ENCODE results near the gene GNPTG. TPM values are rescaled to one million over a fixed set of nuclear protein-coding genes. Genes with fewer than 3 reads are reported as not detected.

GNPTG gene
- total RNA-seq, 2 donors from 2014 or later, result 99.6 to 132 TPM

GRCh38 chr16:1385232-1385631 lies 33.5 kb downstream of the GNPTG start:
- intact Hi-C loops (cut with DNase I), result no loop called here
- peaks cover 3% of the 10 kb centered on the region in 2 donors for H3K36me3 ChIP-seq
- H3K4me1 ChIP-seq (replicated peaks), result no peaks in the 10 kb centered on the region
- no peak overlapping the region for H3K4me3 ChIP-seq
- no peak for DNase-seq (ENCODE audit: low spot score)
- H3K27me3 ChIP-seq (replicated peaks; ENCODE audit: insufficient read depth), result no peaks in the 10 kb centered on the region
- H3K9me3 ChIP-seq, result no peaks in the 10 kb centered on the region
- H3K27ac ChIP-seq, result no peak overlapping the region
- TF ChIP-seq POLR2AphosphoS5 (IDR thresholded peaks at IDR 0.05) (no peak), CTCF (IDR thresholded peaks at IDR 0.05) (no peak), POLR2A (IDR thresholded peaks at IDR 0.05) (no peak)
- WGBS, result 92% methylated on average over 38 of the region's 39 CpGs

GRCh38 chr16:1387331-1387730 lies 35.6 kb downstream of the GNPTG start:
- no peak for DNase-seq (ENCODE audit: low spot score)
- WGBS, result 96% methylated on average over 12 of the region's 16 CpGs
- Histone ChIP-seq H3K36me3 (peaks cover 3 to 13% of the 10 kb centered on the region in 2 donors), H3K4me1 (replicated peaks) (no peaks in the 10 kb centered on the region), H3K9me3 (no peaks in the 10 kb centered on the region), H3K27ac (no peak overlapping the region), H3K4me3 (no peak overlapping the region), H3K27me3 (replicated peaks; ENCODE audit: insufficient read depth) (no peaks in the 10 kb centered on the region)
- TF ChIP-seq POLR2A (IDR thresholded peaks at IDR 0.05) (no peak), CTCF (IDR thresholded peaks at IDR 0.05) (no peak), POLR2AphosphoS5 (IDR thresholded peaks at IDR 0.05) (no peak)
- intact Hi-C loops (cut with DNase I), result no loop called here

GRCh38 chr16:1389762-1390161 lies 38.0 kb downstream of the GNPTG start:
- Histone ChIP-seq H3K36me3 (peaks cover 3 to 22% of the 10 kb centered on the region in 2 donors), H3K4me3 (no peak overlapping the region), H3K27me3 (replicated peaks; ENCODE audit: insufficient read depth) (no peaks in the 10 kb centered on the region), H3K4me1 (replicated peaks) (no peaks in the 10 kb centered on the region), H3K27ac (no peak overlapping the region), H3K9me3 (no peaks in the 10 kb centered on the region)
- WGBS, result 93% methylated on average over 7 of the region's 7 CpGs
- intact Hi-C loops (cut with DNase I), result no loop called here
- TF ChIP-seq CTCF (IDR thresholded peaks at IDR 0.05) (no peak), POLR2AphosphoS5 (IDR thresholded peaks at IDR 0.05) (no peak), POLR2A (IDR thresholded peaks at IDR 0.05) (no peak)
- no peak for DNase-seq (ENCODE audit: low spot score)

- Histone ChIP-seq H3K4me1 (replicated peaks) (no peaks in the 10 kb centered on the region), H3K36me3 (peaks cover 3 to 22% of the 10 kb centered on the region in 2 donors), H3K4me3 (no peak overlapping the region), H3K9me3 (no peaks in the 10 kb centered on the region), H3K27me3 (replicated peaks; ENCODE audit: insufficient read depth) (no peaks in the 10 kb centered on the region), H3K27ac (no peak overlapping the region)
- intact Hi-C loops (cut with DNase I), result no loop called here
- no peak for DNase-seq (ENCODE audit: low spot score)
- WGBS, result 81% methylated on average over 28 of the region's 28 CpGs
- TF ChIP-seq CTCF (IDR thresholded peaks at IDR 0.05), result no peak
- no peak for TF ChIP-seq POLR2AphosphoS5 (IDR thresholded peaks at IDR 0.05)
Measured at GRCh38 chr16:1390239-1390779, 38.6 kb downstream of the GNPTG start.

GRCh38 chr16:1392826-1393225 lies 41.1 kb downstream of the GNPTG start:
- no peaks in the 10 kb centered on the region for H3K9me3 ChIP-seq
- WGBS, result 93% methylated on average over 17 of the region's 17 CpGs

More at GRCh38 chr16:1392826-1393225, 41.1 kb downstream of the GNPTG start:
- peaks cover 3 to 22% of the 10 kb centered on the region in 2 donors for H3K36me3 ChIP-seq
- no peak overlapping the region for H3K27ac ChIP-seq
- no peaks in the 10 kb centered on the region for H3K4me1 ChIP-seq (replicated peaks)
- TF ChIP-seq POLR2A (IDR thresholded peaks at IDR 0.05) (no peak), CTCF (IDR thresholded peaks at IDR 0.05) (no peak), POLR2AphosphoS5 (IDR thresholded peaks at IDR 0.05) (no peak)
- no peaks in the 10 kb centered on the region for H3K27me3 ChIP-seq (replicated peaks; ENCODE audit: insufficient read depth)
- intact Hi-C loops (cut with DNase I), result no loop called here
- DNase-seq (ENCODE audit: low spot score), result no peak
- no peak overlapping the region for H3K4me3 ChIP-seq
